Fibroblast of the aortic adventitia (primary cell): Measurements from ENCODE around the gene CNGB1. TPM values are rescaled to one million over a fixed set of nuclear protein-coding genes. Genes with fewer than 3 reads are reported as not detected.

Experiments
- DNase-seq: peaks from one replicate; pipeline ENCODE4 v3.0.0-alpha.2; 2010; ENCODE audit warnings: low read depth
- H3K4me3 ChIP-seq: 2 replicates; pipeline ENCODE4 v1.5.1; 2011; ENCODE audit warnings: low read depth, mild to moderate bottlenecking, control low read depth, low read length, moderate library complexity
- total RNA-seq: library from RNA; depleted of rRNA; stranded (reverse); fragments of >200 nt; gene quantifications from 2 replicates; pipeline ENCODE4 v1.2.3, GENCODE V29; 2012; ENCODE audit warnings: low replicate concordance
- TF ChIP-seq, protein P1 (sequence below): IDR thresholded peaks from 2 replicates; pipeline ENCODE4 v1.5.1; 2011; ENCODE audit warnings: mild to moderate bottlenecking, low read length, control low read depth, inconsistent platforms; ENCODE audit not compliant: insufficient read depth

The CNGB1 gene
- total RNA-seq, 1 donor, result not detected

DNA sequence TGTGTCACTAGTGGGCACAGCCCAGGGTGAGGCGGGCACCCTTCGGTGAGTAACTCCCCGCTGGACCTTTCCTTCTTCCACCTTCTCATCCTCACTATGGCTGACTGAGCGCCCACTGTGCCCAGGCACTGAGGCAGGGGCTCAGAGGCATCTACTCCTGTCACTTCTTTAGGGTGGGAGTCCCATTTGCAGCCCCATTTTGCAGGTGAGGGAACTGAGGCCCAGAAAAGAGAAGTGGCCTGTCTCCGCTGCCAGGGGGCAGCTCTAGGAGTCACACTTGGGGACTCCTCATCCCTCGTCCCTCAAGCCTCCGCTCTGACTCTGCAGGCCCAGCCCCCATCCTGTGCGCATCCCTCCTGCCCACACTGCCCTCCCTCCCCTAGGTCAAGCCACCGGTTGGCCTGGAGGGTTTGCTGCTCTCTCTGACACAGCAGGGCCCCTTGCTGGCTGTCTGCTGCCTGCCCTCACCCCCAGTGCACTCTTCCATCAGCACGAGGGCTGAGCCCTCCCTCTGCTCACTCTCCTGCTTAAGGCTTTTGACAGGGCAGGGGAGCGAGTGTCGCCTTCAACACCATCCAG lies 62.4 kb downstream of the CNGB1 start:
- no peak for DNase-seq
- TF ChIP-seq, protein P1, sequence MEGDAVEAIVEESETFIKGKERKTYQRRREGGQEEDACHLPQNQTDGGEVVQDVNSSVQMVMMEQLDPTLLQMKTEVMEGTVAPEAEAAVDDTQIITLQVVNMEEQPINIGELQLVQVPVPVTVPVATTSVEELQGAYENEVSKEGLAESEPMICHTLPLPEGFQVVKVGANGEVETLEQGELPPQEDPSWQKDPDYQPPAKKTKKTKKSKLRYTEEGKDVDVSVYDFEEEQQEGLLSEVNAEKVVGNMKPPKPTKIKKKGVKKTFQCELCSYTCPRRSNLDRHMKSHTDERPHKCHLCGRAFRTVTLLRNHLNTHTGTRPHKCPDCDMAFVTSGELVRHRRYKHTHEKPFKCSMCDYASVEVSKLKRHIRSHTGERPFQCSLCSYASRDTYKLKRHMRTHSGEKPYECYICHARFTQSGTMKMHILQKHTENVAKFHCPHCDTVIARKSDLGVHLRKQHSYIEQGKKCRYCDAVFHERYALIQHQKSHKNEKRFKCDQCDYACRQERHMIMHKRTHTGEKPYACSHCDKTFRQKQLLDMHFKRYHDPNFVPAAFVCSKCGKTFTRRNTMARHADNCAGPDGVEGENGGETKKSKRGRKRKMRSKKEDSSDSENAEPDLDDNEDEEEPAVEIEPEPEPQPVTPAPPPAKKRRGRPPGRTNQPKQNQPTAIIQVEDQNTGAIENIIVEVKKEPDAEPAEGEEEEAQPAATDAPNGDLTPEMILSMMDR, result no peak
- H3K4me3 ChIP-seq, result no peak overlapping the region

DNA sequence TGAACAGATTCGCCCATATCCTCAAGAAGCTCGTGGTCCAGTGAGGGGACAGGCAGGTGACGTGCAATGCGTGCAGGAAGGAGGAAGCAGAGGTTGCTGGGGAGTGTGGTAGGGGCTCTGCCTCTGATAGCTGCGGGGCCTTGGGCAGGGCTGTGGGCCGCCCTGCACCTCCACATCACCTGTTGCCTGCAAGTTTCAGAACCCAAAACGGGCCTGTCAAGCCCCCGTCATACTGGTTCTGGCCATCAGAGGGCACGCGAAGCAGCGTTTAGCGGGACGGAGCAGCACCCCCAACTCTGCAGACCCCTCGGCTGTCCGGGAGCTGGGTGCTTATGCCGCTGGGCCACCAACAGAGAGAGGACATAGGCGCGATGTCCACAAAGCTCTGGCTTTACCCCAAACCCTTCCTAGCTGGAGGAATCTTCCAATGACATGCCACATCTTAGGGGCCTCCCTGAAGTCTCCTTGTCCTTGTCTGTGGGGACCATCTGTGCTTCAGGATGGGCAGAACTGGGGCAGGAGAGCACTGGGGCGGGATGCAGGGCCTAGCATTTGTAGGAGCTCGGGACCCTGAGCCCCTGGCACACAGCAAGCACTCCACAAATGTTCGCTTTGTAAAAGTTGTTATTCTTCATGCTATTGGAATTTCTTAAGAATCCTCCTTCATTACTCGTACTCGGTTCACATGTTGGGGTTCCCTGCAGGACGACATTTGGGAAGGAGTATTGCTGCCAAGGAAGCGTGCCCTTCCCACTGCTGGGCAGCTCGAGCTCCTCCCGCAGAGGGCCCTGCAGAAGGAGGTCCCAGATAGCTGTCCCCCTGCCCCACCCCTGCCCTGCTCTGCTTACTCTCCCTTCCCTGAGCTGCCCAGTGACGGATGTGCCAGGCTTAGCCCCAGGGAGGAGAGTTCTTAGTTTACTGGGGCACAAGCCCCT lies 64.3 kb downstream of the CNGB1 start:
- TF ChIP-seq, protein P1, result peak; percentile 66
- H3K4me3 ChIP-seq, result no peak overlapping the region
- DNase-seq, result no peak

DNA sequence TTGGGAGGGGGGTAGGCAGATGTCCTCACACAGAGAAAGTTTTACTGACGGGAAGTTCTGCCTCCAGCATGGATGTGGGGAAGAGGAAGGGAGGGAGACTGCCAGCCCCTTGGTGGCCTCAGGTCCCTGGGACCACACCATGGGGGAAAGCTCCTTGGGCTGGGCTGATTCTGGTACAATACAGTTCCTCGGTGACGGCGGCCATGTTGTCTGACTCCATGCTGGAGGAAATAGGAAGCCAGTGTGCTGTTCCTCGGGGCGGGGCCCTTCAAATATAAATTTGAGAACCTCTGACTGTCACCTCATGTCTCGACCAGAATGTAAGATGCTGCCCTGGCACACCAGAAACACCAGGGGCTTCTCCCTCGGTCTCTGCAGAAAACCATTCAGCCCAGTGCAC lies 66.8 kb downstream of the CNGB1 start:
- no peak for DNase-seq
- TF ChIP-seq, protein P1, result no peak
- H3K4me3 ChIP-seq, result no peak overlapping the region

DNA sequence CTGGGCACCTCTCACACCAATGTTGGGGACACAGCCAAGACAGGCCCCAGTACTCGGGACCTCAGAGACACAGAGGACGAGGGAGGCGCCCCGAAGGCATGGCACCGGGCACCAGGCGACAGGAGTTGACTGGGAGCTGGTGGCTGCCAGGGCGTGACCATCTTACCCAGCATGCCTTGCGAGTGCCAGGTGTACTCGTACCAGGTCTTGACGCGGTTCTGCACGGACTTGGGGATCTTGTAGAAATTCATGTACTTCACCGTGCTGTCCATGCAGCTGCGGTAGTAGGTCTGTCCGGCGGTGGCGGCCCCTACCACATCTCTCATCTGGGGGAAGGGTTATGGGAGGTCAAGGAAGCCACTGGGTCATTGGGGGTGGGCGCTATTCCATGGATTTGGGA lies 67.3 kb downstream of the CNGB1 start:
- TF ChIP-seq, protein P1, result no peak
- DNase-seq, result no peak
- H3K4me3 ChIP-seq, result no peak overlapping the region

DNA sequence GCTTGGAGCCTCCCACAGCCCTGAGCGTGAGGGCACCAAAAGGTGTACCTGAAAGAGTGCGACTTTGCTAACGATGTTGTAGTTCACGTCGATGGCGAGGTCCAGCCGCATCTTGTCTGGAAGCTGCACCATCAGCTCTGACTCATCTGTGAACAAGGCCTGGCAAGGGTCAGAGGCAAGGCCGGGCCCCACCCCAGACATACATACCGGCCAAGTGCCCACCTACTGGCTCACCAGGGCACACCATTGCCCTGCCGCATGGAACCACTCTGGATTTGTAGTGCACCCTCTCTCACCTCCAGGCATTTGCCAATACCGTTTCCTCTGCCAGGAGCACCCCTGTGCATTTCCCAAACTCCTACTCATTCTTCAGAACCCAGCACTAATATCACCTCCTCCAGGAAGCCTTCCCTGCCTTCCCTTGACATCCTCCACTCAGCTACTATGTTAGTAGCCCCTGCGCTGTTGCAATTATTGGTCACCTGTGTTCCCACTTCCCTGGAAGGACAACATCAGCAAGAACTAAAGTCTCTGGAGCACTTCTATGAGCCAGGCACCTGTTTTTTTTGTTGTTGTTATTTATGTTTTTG lies 69.4 kb downstream of the CNGB1 start:
- no peak for DNase-seq
- TF ChIP-seq, protein P1, result no peak
- H3K4me3 ChIP-seq, result no peak overlapping the region

DNA sequence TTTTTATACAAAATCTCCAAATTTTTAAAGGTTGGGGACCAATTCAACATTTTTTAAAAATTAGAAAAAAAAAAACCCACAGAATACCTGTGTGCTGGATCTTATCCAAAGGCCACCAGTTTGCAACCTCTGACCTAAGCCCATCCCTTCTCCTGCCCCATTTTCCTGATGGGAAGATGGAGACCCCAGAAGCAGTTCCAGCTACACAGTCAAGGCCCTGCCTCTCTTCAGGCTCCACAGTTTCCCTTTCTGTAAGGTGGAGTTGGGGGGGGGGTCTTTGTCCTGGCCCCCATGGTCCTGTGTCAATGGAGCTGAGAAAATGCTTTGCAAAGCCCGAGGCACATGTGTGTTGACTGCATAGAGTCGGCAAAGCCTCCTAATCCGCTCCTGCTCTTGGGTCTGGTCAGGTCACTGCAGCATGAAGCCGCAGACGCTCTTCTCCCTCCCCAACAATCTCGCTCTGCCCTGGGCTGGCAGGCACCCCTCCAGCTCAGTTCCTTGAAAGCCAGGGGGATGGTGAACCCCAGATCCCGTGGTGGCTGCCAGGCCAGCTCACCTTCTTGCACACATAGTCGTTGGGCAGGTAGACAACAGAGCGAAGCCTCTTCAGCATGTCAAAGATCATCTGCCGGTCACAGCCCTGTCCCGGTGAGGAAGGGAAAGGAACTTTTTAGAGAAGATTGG lies 70.0 kb downstream of the CNGB1 start:
- H3K4me3 ChIP-seq, result no peak overlapping the region
- TF ChIP-seq, protein P1, result no peak

More for the DNA sequence above, 70.0 kb downstream of the CNGB1 start:
- no peak for DNase-seq
